Measurements from ENCODE around the gene S100A14.
"Not testable (repeated sequence)": the region's sequence is repeated elsewhere in the genome, so short reads cannot be mapped to it uniquely, and the experiment has no call there.

S100A14 gene

GRCh38 chr1:153616144-153616916 lies at the start of gene S100A14:
Gene S100A14 (minus strand): TSS chr1:153616325. CDS start chr1:153615858, 467 bp downstream.
- no peak for DNase-seq (ENCODE audit: low read depth, low spot score)

GRCh38 chr1:153663211-153663610 lies 47.1 kb upstream of the S100A14 start:
- no peak for DNase-seq (ENCODE audit: low read depth, low spot score)

- DNase-seq (ENCODE audit: low read depth, low spot score) = no peak
Measured at GRCh38 chr1:153662269-153662668, 46.1 kb upstream of the S100A14 start.

GRCh38 chr1:153661111-153661708 lies 45.1 kb upstream of the S100A14 start:
- DNase-seq (ENCODE audit: low read depth, low spot score) = peak; percentile 89

- DNase-seq (ENCODE audit: low read depth, low spot score) = no peak
Measured at GRCh38 chr1:153659656-153660055, 43.5 kb upstream of the S100A14 start.

- no peak for DNase-seq (ENCODE audit: low read depth, low spot score)
Measured at GRCh38 chr1:153659175-153659534, 43.0 kb upstream of the S100A14 start.

- peak; percentile 95 for DNase-seq (ENCODE audit: low read depth, low spot score)
Measured at GRCh38 chr1:153658400-153659174, 42.5 kb upstream of the S100A14 start, which contains the start of gene SNAPIN. Gene SNAPIN (plus strand): TSS chr1:153658703. CDS start chr1:153658744, 41 bp downstream.

GRCh38 chr1:153655333-153655732 lies 39.2 kb upstream of the S100A14 start:
- no peak for DNase-seq (ENCODE audit: low read depth, low spot score)

GRCh38 chr1:153652805-153653500 lies 36.8 kb upstream of the S100A14 start:
- peak; percentile 68 for DNase-seq (ENCODE audit: low read depth, low spot score)

GRCh38 chr1:153651771-153652170 lies 35.6 kb upstream of the S100A14 start:
- DNase-seq (ENCODE audit: low read depth, low spot score) = no peak

GRCh38 chr1:153649863-153650235 lies 33.7 kb upstream of the S100A14 start:
- peak; percentile 42 for DNase-seq (ENCODE audit: low read depth, low spot score)

- no peak for DNase-seq (ENCODE audit: low read depth, low spot score)
Measured at GRCh38 chr1:153649137-153649862, 33.2 kb upstream of the S100A14 start.

- peak; percentile 32 for DNase-seq (ENCODE audit: low read depth, low spot score)
Measured at GRCh38 chr1:153648000-153648643, 32.0 kb upstream of the S100A14 start.

GRCh38 chr1:153647346-153647714 lies 31.2 kb upstream of the S100A14 start:
- DNase-seq (ENCODE audit: low read depth, low spot score) = no peak

GRCh38 chr1:153646672-153647345 lies 30.7 kb upstream of the S100A14 start:
- no peak for DNase-seq (ENCODE audit: low read depth, low spot score)

- no peak for DNase-seq (ENCODE audit: low read depth, low spot score)
Measured at GRCh38 chr1:153643816-153644215, 27.7 kb upstream of the S100A14 start.

- DNase-seq (ENCODE audit: low read depth, low spot score) = no peak
Measured at GRCh38 chr1:153643100-153643499, 27.0 kb upstream of the S100A14 start.

GRCh38 chr1:153642161-153642560 lies 26.0 kb upstream of the S100A14 start:
- DNase-seq (ENCODE audit: low read depth, low spot score) = no peak

GRCh38 chr1:153640861-153641260 lies 24.7 kb upstream of the S100A14 start:
- no peak for DNase-seq (ENCODE audit: low read depth, low spot score)

- DNase-seq (ENCODE audit: low read depth, low spot score) = not testable (repeated sequence)
Measured at GRCh38 chr1:153640213-153640612, 24.1 kb upstream of the S100A14 start.
